Stomach (tissue), 9 donors: ENCODE results near the gene TSPAN12. TPM values are rescaled to one million over a fixed set of nuclear protein-coding genes. Genes with fewer than 3 reads are reported as not detected.

ENCODE experiments used
- DNase-seq, 2 donors: peaks; one replicate each; pipeline versions ENCODE4 v3.0.0 to v3.0.0-alpha.2; 2013 to 2019
- H3K27ac ChIP-seq, 5 donors: fragments of 200-600 bp in 4 of 5; sonication (generic) in 4 of 5; one replicate each; pipeline ENCODE4 v1.5.1; 2013 to 2019; ENCODE audit warnings: mild to moderate bottlenecking in 1 of 5, moderate library complexity in 1 of 5
- H3K27me3 ChIP-seq, 3 donors: fragments of 200-600 bp; sonication (generic); one replicate each; pipeline ENCODE4 v1.5.1; 2017 to 2019; ENCODE audit warnings: mixed run types in 1 of 3
- H3K36me3 ChIP-seq, 4 donors: fragments of 200-600 bp; sonication (generic); 1 replicate in 3 of 4; 2 replicates in 1 of 4; pipeline ENCODE4 v1.5.1; 2016 to 2019
- H3K4me1 ChIP-seq, 4 donors: fragments of 200-600 bp; sonication (generic); one replicate each; pipeline ENCODE4 v1.5.1; 2016 to 2019
- H3K4me3 ChIP-seq, 4 donors: fragments of 200-600 bp; sonication (generic) in 3 of 4; one replicate each; pipeline ENCODE4 v1.5.1; 2016 to 2019; ENCODE audit warnings: mild to moderate bottlenecking in 1 of 4
- H3K9me3 ChIP-seq, 4 donors: fragments of 200-600 bp; sonication (generic); one replicate each; pipeline ENCODE4 v1.5.1; 2016 to 2019
- EP300 ChIP-seq: sonication (generic); formaldehyde crosslinking; IDR thresholded peaks from one replicate; pipeline ENCODE4 v1.6.1; 2017; ENCODE audit warnings: antibody characterized with exemption
- POLR2A ChIP-seq, 4 donors: fragments of 450-650 bp; IDR thresholded peaks; one replicate each; pipeline ENCODE4 v1.6.1; 2016; ENCODE audit warnings: antibody characterized with exemption in 4 of 4, control low read depth in 2 of 4, mild to moderate bottlenecking in 1 of 4, moderate library complexity in 1 of 4
- POLR2AphosphoS5 ChIP-seq, 3 donors: sonication (generic); formaldehyde crosslinking; IDR thresholded peaks; one replicate each; pipeline ENCODE4 v1.6.1; 2016; ENCODE audit warnings: antibody characterized with exemption in 3 of 3
- WGBS, 5 donors: extraction: QIAGEN DNeasy Blood & Tissue Kit in 3 of 5; methylation state at CpG; one replicate each; pipeline versions ENCODE4 v1.1.5 to v1.1.7; 2013 to 2018; 5-methylcytosine and 5-hydroxymethylcytosine counted together
- intact Hi-C: fragments of 100-400 bp; cut with DNase I; formaldehyde crosslinking; loops from one replicate; pipeline ENCODE4 v1.15.1; 2023; ENCODE audit warnings: low total_unique reads
- polyA plus RNA-seq, 3 donors: library from polyadenylated mRNA; stranded (reverse); fragments of 200-250 nt; gene quantifications; one replicate each; pipeline ENCODE4 v1.2.3, GENCODE V29; 2013
- total RNA-seq, 5 donors: library from RNA; depleted of rRNA; stranded (reverse); fragments of >200 nt; gene quantifications; one replicate each; pipeline versions ENCODE4 v1.1.0 to v1.2.3, GENCODE V29; 2014 to 2016
- TF ChIP-seq, protein P1 (sequence below), 7 experiments: fragments of 450-650 bp in 4 of 7; fragments of 200-600 bp in 3 of 7; sonication (generic) in 3 of 7; IDR thresholded peaks; one replicate each; pipeline ENCODE4 v1.5.1; 2016 to 2019; ENCODE audit warnings: antibody characterized with exemption in 7 of 7, control low read depth in 2 of 7, mild to moderate bottlenecking in 1 of 7
- donor health status: healthy with polysubstance abuse.
- donor health status: Bipolar disorder and iron deficiency.
- donor health status: healthy.

Gene TSPAN12
- total and polyA plus RNA-seq, 8 donors: 9.8 to 26.6 (median 18.0) TPM; not detected in 1

DNA sequence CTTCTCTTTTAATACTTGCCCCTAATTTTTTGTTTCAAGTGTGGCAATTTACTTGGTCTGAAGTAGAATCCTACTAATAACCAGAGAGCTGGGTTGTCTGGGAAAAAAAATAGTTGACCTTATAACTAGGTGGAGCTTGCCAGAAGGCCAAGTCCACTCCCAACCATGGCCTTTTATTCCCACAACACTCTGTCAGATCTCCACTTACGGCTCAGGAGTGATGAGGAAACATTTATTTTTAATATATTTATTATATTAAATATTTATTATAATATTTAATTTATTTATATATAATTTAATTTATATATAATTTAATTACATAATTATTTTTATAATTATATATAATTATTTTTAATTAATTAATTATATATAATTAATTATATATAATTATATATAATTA lies 58.8 kb downstream of the TSPAN12 start:
- WGBS, 5 donors: 90 to 100% (median 95%) methylated on average over 1 of the region's 1 CpG
- Histone ChIP-seq H3K4me1 (no peaks in the 10 kb centered on the region), H3K27me3 (no peaks in the 10 kb centered on the region), H3K27ac (no peak overlapping the region), H3K9me3 (no peaks in the 10 kb centered on the region), H3K4me3 (no peak overlapping the region), H3K36me3 (no peaks in the 10 kb centered on the region)
- TF ChIP-seq EP300: no peak
- TF ChIP-seq, protein P1, sequence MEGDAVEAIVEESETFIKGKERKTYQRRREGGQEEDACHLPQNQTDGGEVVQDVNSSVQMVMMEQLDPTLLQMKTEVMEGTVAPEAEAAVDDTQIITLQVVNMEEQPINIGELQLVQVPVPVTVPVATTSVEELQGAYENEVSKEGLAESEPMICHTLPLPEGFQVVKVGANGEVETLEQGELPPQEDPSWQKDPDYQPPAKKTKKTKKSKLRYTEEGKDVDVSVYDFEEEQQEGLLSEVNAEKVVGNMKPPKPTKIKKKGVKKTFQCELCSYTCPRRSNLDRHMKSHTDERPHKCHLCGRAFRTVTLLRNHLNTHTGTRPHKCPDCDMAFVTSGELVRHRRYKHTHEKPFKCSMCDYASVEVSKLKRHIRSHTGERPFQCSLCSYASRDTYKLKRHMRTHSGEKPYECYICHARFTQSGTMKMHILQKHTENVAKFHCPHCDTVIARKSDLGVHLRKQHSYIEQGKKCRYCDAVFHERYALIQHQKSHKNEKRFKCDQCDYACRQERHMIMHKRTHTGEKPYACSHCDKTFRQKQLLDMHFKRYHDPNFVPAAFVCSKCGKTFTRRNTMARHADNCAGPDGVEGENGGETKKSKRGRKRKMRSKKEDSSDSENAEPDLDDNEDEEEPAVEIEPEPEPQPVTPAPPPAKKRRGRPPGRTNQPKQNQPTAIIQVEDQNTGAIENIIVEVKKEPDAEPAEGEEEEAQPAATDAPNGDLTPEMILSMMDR (IDR thresholded peaks at IDR 0.05): no peak
- TF ChIP-seq POLR2AphosphoS5 (IDR thresholded peaks at IDR 0.05): no peak
- TF ChIP-seq POLR2A (IDR thresholded peaks at IDR 0.05): no peak
- intact Hi-C loops: no loop called here
- no peak for DNase-seq

DNA sequence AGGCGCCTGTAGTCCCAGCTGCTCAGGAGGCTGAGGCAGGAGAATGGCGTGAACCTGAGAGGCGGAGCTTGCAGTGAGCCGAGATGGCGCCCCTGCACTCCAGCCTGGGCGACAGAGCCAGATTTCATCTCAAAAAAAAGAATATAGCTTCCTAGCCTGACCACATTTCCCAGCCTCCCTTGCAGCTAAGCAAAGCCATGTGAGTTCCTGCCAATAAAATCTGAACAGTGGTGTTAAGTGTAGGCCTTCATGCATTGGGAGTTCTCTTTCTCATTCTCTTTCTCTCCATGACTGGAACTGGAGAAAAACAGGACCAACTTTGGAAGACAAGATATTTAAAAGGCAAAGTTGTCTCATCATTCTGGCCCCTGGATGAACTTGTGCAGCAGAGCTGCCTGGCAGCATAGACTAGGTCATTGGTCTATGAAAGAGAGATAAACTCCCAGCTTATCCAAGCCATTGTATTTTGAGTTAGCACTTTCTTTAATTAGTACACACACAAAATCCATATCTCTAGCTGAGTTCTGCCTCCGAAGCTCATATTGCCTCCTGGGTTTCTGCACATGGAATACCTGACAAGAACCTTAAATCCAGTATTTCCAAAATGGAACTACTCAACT lies 60.8 kb downstream of the TSPAN12 start:
- H3K36me3 ChIP-seq: no peaks in the 10 kb centered on the region
- no peak for DNase-seq
- no peak overlapping the region for H3K27ac ChIP-seq
- TF ChIP-seq POLR2A (IDR thresholded peaks at IDR 0.05): no peak
- TF ChIP-seq POLR2AphosphoS5 (IDR thresholded peaks at IDR 0.05): no peak
- no peak for TF ChIP-seq EP300
- TF ChIP-seq, protein P1 (IDR thresholded peaks at IDR 0.05): no peak
- H3K27me3 ChIP-seq: no peaks in the 10 kb centered on the region
- peaks cover 0 to 10% (median under 1%) of the 10 kb centered on the region in 4 donors for H3K4me1 ChIP-seq
- H3K9me3 ChIP-seq: no peaks in the 10 kb centered on the region
- intact Hi-C loops: no loop called here
- 94 to 98% (median 95%) methylated on average over 7 of the region's 7 CpGs for WGBS, 5 donors
- H3K4me3 ChIP-seq: no peak overlapping the region

DNA sequence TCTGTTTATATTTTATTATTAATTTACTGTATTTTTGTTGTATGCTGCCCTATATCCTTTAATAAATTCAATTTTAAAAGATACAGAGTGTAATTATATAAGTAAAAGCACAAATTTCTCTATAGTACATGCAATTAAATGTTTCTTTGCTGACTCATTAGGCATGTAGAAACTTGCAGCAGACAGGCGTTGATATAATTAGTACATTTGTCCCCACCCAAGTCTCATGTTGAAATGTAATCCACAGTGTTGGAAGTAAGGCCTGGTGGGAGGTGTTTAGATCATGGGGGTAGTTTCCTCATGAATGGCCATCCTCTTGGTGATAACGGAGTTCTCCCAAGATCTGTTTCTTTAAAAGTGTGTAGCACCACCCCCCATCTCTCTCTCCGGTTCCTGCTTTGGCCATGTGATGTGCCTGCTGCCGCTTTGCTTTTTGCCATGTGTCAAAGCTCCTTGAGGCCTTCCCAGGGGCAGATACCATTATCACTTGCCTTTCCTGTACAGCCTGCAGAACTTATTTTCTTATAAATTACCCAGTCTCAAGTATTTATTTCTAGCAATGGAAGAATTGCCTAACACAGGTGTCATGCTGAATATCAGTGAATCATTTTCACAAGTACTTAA lies 63.7 kb downstream of the TSPAN12 start:
- DNase-seq: no peak
- Histone ChIP-seq H3K9me3 (no peaks in the 10 kb centered on the region), H3K27me3 (no peaks in the 10 kb centered on the region), H3K27ac (no peak overlapping the region), H3K36me3 (no peaks in the 10 kb centered on the region), H3K4me1 (peaks cover 0 to 17% (median 3%) of the 10 kb centered on the region in 4 donors), H3K4me3 (no peak overlapping the region)
- intact Hi-C loops: no loop called here
- TF ChIP-seq, protein P1 (IDR thresholded peaks at IDR 0.05): no peak
- no peak for TF ChIP-seq EP300
- TF ChIP-seq POLR2AphosphoS5 (IDR thresholded peaks at IDR 0.05): no peak
- no peak for TF ChIP-seq POLR2A (IDR thresholded peaks at IDR 0.05)
- 75 to 84% (median 81%) methylated on average over 4 of the region's 4 CpGs for WGBS, 5 donors

DNA sequence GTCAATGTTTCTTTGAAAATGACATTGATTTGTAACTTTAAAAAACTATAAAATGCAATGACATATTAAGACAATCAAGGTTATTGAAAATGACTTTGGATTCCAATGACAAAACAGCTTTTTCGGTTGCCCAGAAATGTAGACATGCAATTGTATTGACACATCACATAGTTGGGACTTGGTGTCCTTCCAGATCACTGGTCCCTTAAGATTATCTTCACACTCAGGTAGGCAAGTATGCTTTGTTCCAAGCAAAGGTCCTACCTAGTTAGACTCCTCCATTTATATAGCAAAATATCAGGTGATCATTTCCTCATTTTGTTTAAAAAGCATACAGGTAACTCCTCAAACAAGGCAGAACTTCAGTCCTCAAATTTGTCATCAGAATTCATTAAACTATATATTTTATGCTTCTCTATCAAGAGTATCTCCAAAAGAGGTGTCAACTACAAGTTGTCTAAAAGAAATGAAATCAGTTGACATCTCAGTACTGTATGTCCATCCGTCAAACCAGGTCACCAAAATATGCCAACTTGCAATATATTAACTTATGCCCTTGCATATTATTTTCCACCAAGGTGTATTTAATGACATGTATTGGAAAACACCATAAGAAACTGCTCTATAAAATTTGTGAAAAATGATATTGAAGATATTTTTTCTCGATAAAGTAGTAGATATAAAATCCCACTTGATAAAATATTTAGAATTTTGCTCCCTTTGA lies 64.6 kb downstream of the TSPAN12 start:
- no peaks in the 10 kb centered on the region for H3K9me3 ChIP-seq
- H3K27ac ChIP-seq: no peak overlapping the region
- H3K4me1 ChIP-seq: peaks cover 0 to 17% (median 3%) of the 10 kb centered on the region in 4 donors
- intact Hi-C loops: no loop called here
- no peaks in the 10 kb centered on the region for H3K27me3 ChIP-seq
- no peaks in the 10 kb centered on the region for H3K36me3 ChIP-seq
- DNase-seq: no peak
- no peak overlapping the region for H3K4me3 ChIP-seq
- WGBS, 5 donors: 70 to 87% (median 79%) methylated on average over 3 of the region's 3 CpGs
- TF ChIP-seq EP300 (no peak), POLR2A (IDR thresholded peaks at IDR 0.05) (no peak), POLR2AphosphoS5 (IDR thresholded peaks at IDR 0.05) (no peak)
- TF ChIP-seq, protein P1 (IDR thresholded peaks at IDR 0.05): no peak
